ENCODE results near the gene TESMIN.
A peak's percentile ranks its signal among the peaks of the same experiment; 100 is the strongest.

TESMIN gene

DNA sequence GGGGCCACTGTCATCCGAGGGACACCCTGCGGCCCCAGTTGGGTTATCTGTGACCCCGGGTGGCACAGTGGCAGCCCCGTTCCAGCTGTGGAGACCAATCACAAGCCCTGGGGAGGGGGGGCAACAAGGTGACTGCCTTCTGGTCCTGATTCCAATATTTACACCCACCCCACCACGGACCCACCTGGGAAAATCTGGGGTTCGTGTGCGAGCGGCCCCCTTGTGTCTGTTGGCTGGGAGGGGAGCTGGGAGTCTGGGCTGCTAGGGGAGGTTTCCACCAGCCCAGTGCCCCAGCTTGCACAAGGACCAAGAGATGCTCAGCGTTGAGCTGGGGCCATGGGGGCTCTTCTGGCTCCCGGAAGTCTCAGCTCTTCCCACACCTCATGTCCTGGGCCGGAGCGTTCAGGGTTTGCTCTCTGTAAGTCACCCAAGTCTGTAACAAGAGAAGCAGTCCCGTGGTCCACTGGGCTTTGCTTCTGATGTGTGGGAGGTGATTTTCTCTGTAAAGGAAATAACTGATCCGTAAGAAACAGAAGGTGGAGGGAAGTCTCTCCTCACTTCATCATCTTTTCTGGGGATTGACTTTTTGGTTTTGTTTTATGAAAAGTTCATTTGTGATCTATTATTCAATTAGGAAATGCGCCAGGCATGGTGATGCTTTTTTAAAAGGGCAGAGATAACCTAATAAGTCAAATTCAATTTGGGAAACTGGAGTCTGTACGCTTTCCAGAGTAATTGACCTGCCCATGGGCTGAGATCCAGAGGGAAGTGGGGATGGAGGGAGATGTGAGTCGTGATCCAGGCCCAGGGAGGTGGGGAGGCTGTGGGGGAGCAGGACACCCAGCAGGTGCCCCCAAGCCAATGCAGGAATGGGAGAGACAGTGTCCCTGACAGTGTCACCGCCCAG is 89.4 kb downstream of the TESMIN start:
- TF ChIP-seq, protein P1, sequence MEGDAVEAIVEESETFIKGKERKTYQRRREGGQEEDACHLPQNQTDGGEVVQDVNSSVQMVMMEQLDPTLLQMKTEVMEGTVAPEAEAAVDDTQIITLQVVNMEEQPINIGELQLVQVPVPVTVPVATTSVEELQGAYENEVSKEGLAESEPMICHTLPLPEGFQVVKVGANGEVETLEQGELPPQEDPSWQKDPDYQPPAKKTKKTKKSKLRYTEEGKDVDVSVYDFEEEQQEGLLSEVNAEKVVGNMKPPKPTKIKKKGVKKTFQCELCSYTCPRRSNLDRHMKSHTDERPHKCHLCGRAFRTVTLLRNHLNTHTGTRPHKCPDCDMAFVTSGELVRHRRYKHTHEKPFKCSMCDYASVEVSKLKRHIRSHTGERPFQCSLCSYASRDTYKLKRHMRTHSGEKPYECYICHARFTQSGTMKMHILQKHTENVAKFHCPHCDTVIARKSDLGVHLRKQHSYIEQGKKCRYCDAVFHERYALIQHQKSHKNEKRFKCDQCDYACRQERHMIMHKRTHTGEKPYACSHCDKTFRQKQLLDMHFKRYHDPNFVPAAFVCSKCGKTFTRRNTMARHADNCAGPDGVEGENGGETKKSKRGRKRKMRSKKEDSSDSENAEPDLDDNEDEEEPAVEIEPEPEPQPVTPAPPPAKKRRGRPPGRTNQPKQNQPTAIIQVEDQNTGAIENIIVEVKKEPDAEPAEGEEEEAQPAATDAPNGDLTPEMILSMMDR (IDR thresholded peaks at IDR 0.05; ENCODE audit: insufficient read depth, low read depth, low read length, missing control alignments), result no peak
- no peak for DNase-seq (ENCODE audit: low read depth)

DNA sequence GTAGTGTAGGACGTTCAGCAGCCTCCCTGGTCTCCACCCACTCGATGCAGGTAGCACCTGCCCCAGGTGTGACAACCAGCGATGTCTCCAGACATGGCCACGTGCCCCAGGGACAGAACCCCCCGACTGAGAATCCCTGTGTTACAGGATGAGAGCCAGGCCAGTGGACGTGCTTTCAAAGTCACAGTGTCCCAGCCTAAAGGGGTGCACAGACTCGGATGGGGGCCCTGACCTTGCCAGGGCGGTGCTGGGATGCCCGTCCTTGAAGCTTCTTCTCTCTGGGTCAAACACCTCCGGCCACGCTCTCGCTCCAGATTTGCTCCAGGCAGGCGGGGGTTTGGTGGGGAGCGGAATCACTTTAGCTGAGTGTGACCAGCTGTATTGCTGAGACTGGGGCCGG is 90.3 kb downstream of the TESMIN start:
- no peak for DNase-seq (ENCODE audit: low read depth)
- TF ChIP-seq, protein P1 (IDR thresholded peaks at IDR 0.05; ENCODE audit: insufficient read depth, low read depth, low read length, missing control alignments), result no peak
- no peak overlapping the region for H3K4me3 ChIP-seq (ENCODE audit: low read length)

More for the DNA sequence above, 89.4 kb downstream of the TESMIN start:
- no peak overlapping the region for H3K4me3 ChIP-seq (ENCODE audit: low read length)

DNA sequence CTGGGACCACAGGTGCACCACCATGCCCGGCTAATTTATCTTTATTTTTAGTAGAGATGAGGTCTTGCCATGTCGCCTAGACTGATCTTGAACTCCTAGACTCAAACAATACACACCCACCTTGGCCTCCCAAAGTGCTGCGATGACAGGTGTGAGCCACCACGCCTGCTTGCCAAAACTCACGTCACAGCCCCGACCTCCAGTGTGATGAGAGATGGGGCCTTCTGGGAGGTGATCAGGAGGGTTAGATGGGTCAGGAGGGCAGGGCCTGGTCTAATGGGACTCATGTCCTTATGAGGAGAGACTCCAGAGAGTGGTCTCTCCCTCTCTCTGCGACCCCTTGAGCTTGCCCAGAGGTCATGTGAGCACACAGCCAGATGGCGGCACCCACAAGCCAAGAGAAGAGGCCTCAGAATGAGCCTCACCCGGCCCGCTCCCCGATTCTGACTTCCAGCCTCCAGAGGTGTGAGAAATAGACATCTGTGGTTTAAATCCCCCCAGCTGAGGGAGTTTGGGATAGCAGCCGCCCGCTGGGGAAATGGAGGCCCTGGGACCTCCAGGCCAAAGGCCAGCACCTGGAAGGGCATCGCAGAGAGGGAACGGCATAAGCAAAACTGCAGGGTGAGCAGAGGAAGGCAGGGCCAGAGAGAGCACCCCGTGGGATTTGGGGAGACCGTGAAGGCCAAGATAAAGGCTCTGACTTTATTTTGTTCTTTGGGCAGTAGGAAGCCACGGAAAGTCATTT is 91.1 kb downstream of the TESMIN start:
- no peak overlapping the region for H3K4me3 ChIP-seq (ENCODE audit: low read length)
- TF ChIP-seq, protein P1 (IDR thresholded peaks at IDR 0.05; ENCODE audit: insufficient read depth, low read depth, low read length, missing control alignments), result no peak
- no peak for DNase-seq (ENCODE audit: low read depth)

DNA sequence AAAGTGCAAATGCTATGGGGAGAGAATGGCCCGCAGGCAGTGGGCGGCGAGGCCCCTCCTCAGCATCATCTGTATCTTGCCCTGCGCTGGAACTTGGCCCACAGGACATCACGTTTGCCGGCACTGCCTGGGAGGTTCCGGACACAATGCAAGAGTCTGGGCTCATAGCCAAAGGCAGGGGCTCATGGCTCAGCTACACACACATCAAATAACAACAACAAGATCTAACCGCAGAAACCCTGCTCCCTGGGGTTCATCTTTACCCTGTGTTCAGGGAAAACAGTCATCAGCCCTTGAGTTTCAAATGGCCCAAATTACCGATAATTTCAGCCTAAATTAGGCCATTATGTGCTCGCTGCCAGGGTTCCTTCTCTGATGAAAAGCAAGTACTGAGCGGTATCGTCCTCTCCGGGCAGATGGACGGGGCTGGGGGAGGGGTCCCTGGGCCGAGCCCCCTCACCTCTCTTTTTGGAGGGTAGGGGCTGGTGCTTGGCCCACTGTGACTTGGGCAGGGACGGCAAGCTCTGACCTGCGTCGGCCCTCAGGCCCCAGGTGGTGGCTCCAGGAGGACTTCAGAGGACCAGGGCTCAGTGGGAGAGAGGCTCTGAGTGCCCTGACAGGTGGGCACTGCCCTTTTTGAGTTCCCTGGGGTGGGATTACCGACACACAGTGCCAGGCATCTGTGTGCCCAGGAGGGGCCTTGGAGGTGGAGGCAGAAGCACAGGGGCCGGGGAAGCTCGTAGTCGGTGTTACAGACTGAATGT is 92.0 kb downstream of the TESMIN start:
- H3K4me3 ChIP-seq (ENCODE audit: low read length), result no peak overlapping the region
- peak; percentile 72 for DNase-seq (ENCODE audit: low read depth)
- TF ChIP-seq, protein P1 (IDR thresholded peaks at IDR 0.05; ENCODE audit: insufficient read depth, low read depth, low read length, missing control alignments), result no peak

DNA sequence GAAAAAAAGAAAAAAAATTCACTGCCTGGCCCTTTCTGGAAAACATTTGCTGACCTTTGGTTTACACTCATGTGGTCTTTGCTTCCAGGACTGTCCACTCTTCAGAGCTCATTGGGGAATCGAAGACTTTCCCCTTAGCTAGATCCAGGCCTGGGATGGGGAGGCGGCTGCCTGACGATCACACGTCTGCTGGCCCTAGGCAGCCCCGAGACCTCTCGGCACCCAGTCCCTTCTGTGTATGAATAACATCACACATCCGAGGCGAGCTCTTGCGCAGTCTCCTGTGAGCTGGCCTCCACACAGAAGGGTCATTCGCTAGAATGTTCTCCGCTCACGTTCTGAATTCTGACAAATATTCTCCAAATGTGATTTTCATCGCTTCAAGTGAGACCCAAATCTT is 92.7 kb downstream of the TESMIN start:
- H3K4me3 ChIP-seq (ENCODE audit: low read length), result no peak overlapping the region
- TF ChIP-seq, protein P1 (IDR thresholded peaks at IDR 0.05; ENCODE audit: insufficient read depth, low read depth, low read length, missing control alignments), result no peak
- DNase-seq (ENCODE audit: low read depth), result no peak

DNA sequence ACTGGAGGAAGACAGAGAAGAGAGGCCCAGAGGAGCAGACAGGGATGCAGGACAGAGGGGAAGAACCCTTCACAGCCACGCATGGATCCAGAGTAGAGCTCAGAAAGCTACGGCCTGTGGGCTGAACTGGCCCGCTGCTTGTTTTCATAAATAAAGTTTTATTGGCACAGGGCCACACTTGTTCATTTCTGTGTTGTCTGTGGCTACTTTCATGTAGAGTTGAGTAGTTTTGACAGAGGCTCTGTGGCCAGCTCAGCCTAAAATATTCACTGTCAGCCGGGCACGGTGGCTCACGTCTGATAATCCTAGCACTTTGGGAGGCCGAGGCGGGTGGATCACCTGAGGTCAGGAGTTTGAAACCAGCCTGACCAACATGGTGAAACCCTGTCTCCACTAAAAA is 93.2 kb downstream of the TESMIN start:
- TF ChIP-seq, protein P1 (IDR thresholded peaks at IDR 0.05; ENCODE audit: insufficient read depth, low read depth, low read length, missing control alignments), result no peak
- DNase-seq (ENCODE audit: low read depth), result no peak

More for the DNA sequence above, 93.2 kb downstream of the TESMIN start:
- no peak overlapping the region for H3K4me3 ChIP-seq (ENCODE audit: low read length)
